H1 (cell line): ENCODE data around the gene RAB40C. TPM values are rescaled to one million over a fixed set of nuclear protein-coding genes. Genes with fewer than 3 reads are reported as not detected.

Experiments
- BCL11A ChIP-seq, 2 experiments: IDR thresholded peaks; one replicate each; pipeline ENCODE4 v1.6.1; 2011; ENCODE audit warnings: low read depth in 2 of 2, low read length in 2 of 2, mild to moderate bottlenecking in 2 of 2
- CBX8 ChIP-seq: fragments of 300-800, 300-1000 bp; sonication (generic); IDR thresholded peaks from 2 replicates; pipeline ENCODE4 v1.7.1; 2016; ENCODE audit warnings: low read depth, low read length, borderline replicate concordance
- SIRT6 ChIP-seq: IDR thresholded peaks from one replicate; pipeline ENCODE4 v1.7.1; 2012; ENCODE audit warnings: low read length, inconsistent platforms
- SP4 ChIP-seq: IDR thresholded peaks from 2 replicates; pipeline ENCODE4 v1.6.1; 2012; ENCODE audit warnings: low read length, inconsistent platforms
- polyA plus RNA-seq, 7 experiments: library from polyadenylated mRNA; depleted of rRNA in 3 of 7; stranded (reverse) in 5 of 7; unstranded in 2 of 7; fragments of >200 nt in 5 of 7; fragments of 200-250 nt in 2 of 7; gene quantifications; 1 replicate in 5 of 7; 2 replicates in 1 of 7; 4 replicates in 1 of 7; pipeline versions ENCODE4 v1.2.1 to v1.2.3, GENCODE V29; 2011 to 2013; ENCODE audit warnings: missing spikeins in 2 of 7, mixed read lengths in 2 of 7
- total RNA-seq: library from RNA; stranded (reverse); fragmentation: NEBNext Ultra II Directional; extraction: Animal tissue kit (Norgen Biotek cat#: 25700); gene quantifications from 2 replicates; pipeline ENCODE4 v1.2.1, GENCODE V29; 2021

The RAB40C gene
- total and polyA plus RNA-seq, 2 of the 8 experiments (the other 6 are each of a cell fraction or from before 2014, with no cell fraction given), result 13.9 to 15.6 TPM

DNA sequence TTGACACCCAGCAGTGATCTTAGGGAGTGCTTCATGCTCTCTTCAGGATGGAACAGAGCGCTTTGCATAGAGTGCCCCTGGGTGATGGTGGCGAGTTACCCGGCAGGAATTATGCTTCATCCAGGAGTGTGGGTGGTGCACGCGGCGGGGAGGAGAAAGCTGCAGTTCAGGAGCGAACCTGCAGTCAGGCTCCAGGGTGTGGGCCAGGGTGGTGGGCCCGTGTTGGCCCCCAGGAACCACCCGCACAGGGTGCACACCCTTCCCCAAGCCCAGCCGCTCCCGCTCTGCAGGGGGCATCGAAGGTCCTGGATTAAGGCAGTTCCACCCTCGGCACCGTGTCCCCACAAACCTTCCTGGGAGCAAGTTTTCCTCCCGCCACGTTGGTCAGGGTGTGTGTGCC is 3.9 kb downstream of the RAB40C start (continued):
- TF ChIP-seq BCL11A (IDR thresholded peaks at IDR 0.05; ENCODE audit: low read depth in 2 of 2, low read length in 2 of 2) (no peak), CBX8 (no peak), SIRT6 (no peak), SP4 (no peak)
